Motor neuron (in vitro differentiated cells): ENCODE data around the gene SH3RF3. TPM values are rescaled to one million over a fixed set of nuclear protein-coding genes. Genes with fewer than 3 reads are reported as not detected.

ENCODE experiments used
- ATAC-seq, 8 experiments: fragments of 200-7000 bp; cut with Tn5 transposase; replicated peaks in 6 of 8; 2 replicates each; pipeline ENCODE4 v1.8.0; 2021; ENCODE audit warnings: mild to moderate bottlenecking in 8 of 8, moderate library complexity in 8 of 8
- H3K27ac ChIP-seq, 2 donors: fragments of 250-450 bp; sonication (Bioruptor Pico); 2 replicates each; pipeline ENCODE4 v1.9.0; 2021; ENCODE audit warnings: antibody characterized with exemption in 2 of 2, mild to moderate bottlenecking in 2 of 2, moderate library complexity in 1 of 2
- H3K4me1 ChIP-seq, 2 donors: fragments of 250-450 bp; sonication (Bioruptor Pico); replicated peaks in 1 of 2; 2 replicates each; pipeline ENCODE4 v1.6.1; 2021; ENCODE audit warnings: antibody characterized with exemption in 2 of 2, mild to moderate bottlenecking in 2 of 2, moderate library complexity in 1 of 2
- H3K4me3 ChIP-seq, 5 donors: fragments of 250-450 bp; sonication (Bioruptor Pico); 2 replicates each; pipeline ENCODE4 v1.9.0; 2021; ENCODE audit warnings: antibody characterized with exemption in 5 of 5, mild to moderate bottlenecking in 5 of 5, moderate library complexity in 4 of 5
- WGBS, 10 experiments: fragments of 450-650 bp; shearing (Covaris generic); methylation state at CpG; one replicate each; pipeline ENCODE4 v1.0.0; 2022; 5-methylcytosine and 5-hydroxymethylcytosine counted together
- in situ Hi-C, 9 experiments: fragments of 400-800 bp; cut with MboI; loops; one replicate each; pipeline ENCODE4 v1.15.0; 2021; ENCODE audit warnings: low sequenced_read_pairs in 9 of 9, low pct_unique_long_range_greater_than_20kb in 2 of 9; ENCODE audit not compliant: unreplicated experiment in 9 of 9
- total RNA-seq, 8 experiments: library from RNA; unstranded; fragments of 300-600 nt; gene quantifications; 2 replicates each; pipeline versions ENCODE4 v1.2.3 to v1.2.4, GENCODE V29; 2022

The SH3RF3 gene
- total RNA-seq, 8 experiments from 2014 or later: 0.13 to 6.5 (median 3.2) TPM

DNA sequence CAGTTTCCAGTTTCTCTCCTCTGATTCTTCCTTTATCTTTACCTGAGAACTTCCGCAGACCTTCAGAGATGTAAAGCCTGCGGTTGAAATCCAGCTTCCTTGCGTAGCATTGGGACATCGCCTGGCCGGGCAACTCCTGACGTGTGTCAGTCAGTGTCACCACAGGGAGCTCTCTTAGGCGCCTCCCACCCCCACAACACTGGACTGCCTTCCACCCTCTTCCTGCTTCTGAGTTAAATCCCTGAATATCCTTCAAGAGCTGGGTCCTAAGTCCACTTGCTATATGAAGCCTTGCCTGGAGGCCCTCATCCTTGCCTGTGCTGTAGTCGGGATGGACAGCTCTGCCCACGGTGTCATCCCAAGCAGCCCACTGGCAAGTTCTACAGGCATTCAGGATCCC, 305.3 kb downstream of the SH3RF3 start:
- no peak for ATAC-seq
- 40 to 100% (median 96%) methylated on average over 1 to 9 of the region's 9 CpGs; no CpG with 5 or more reads in 5 of the 10 experiments for WGBS, 10 experiments
- peaks cover 44 to 49% of the 10 kb centered on the region in 2 donors for H3K4me1 ChIP-seq
- in situ Hi-C loops: no loop called here
- no peak overlapping the region for H3K4me3 ChIP-seq
- H3K27ac ChIP-seq: no peak overlapping the region

DNA sequence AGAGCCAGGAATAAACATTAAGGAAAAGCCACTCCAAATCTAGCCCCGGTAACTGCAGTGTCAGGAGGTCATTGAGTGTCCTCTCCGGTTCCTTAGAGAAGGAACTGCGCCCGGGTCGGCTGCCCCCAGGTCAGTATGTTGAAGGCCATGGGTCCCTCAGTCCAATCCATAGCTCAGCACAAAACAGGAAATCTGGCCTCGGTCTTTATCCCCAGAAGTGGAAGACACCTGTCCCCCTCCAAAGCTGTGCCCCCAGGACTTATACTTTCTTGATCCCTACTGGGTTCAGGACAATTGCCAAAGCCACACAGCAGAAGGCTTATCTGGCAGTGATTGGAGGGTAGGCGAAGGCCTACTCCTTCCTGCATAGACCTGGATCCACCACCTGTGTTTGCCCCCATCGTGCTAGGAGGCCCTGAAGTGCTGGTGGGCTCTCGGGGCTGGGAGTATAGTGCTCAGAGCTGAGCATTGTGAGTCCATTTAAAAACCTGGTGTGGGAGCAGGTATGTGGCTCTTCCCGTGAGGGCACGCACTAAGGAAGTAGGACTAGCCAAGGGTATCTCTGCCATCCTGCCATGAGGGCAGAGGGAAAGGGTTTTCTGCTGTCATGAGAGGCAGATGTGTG, 306.2 kb downstream of the SH3RF3 start:
- ATAC-seq: no peak
- Histone ChIP-seq H3K4me1 (peaks cover 47 to 50% of the 10 kb centered on the region in 2 donors), H3K27ac (no peak overlapping the region), H3K4me3 (no peak overlapping the region)
- in situ Hi-C loops: no loop called here
- WGBS, 10 experiments: 80 to 100% (median 93%) methylated on average over 1 to 9 of the region's 11 CpGs; no CpG with 5 or more reads in 4 of the 10 experiments

DNA sequence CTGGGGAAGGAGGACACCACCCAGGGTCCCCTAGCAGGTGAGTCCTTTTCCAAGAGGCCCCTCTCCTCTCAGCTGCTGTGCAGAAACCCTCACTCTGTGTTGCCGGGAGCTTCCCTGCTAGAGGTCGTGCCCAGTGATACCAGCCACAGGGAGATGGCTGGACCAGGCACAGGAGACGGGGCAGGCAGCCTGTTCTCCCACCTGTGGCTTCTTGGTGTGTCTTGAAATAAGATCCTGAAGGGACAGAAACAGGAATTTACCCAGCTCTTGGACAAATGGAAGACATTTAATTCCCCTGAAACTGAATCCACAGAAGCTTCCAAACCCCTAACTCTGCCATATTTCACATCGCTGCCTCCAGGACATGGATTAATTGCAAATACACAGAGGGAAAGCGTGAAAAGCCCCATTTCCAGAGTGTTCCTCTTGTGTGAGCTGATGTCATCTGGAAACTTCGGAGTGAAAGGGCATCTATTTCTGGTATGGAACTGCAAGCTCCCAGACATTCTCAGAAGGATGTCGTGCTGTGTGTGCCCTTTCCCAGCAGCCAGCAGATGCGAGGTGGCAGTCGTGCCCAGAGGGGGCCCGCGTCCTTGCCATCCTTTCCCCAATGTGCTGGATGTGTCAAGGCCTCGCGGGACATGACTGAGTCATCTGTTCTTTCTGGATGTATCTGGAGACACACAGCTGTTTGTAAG, 307.0 kb downstream of the SH3RF3 start:
- 12 to 87% (median 58%) methylated on average over 3 to 9 of the region's 13 CpGs; no CpG with 5 or more reads in 5 of the 10 experiments for WGBS, 10 experiments
- Histone ChIP-seq H3K4me3 (no peak overlapping the region), H3K27ac (no peak overlapping the region), H3K4me1 (peaks cover 46 to 50% of the 10 kb centered on the region in 2 donors)
- ATAC-seq: peak in 6 of 8 experiments; percentile 19 to 33 (median 30)
- in situ Hi-C loops: no loop called here

DNA sequence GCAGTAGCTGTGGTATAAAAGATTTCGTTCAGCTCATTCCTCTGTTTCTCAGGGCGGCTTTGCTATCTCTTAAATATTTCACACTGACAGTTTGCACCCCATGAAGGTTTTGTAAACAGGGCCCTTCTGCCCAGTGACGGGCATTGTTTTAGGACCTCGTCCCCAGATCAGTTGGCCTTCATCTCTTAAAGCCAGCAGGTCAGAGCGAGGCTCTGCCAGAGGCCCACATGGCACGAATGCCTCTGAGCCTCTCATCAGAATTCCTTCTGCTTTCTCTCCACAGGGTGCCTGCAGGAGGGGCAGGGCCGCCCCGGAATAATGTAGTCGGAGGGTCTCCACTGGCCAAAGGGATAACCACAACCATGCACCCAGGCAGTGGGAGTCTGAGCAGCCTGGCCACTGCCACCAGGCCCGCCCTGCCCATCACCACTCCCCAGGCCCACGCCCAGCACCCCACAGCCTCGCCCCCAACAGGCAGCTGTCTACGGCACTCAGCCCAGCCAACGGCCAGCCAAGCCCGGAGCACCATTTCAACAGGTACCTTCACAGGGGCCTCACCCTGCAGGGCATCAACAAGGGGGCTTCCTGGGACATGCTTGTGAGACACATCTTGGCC, 307.7 kb downstream of the SH3RF3 start:
- Histone ChIP-seq H3K27ac (no peak overlapping the region), H3K4me3 (no peak overlapping the region), H3K4me1 (peaks cover 46 to 50% of the 10 kb centered on the region in 2 donors)
- ATAC-seq: peak in 1 of 8 experiments; percentile 16
- in situ Hi-C loops: no loop called here
- 60 to 100% (median 83%) methylated on average over 1 to 6 of the region's 15 CpGs; no CpG with 5 or more reads in 4 of the 10 experiments for WGBS, 10 experiments

DNA sequence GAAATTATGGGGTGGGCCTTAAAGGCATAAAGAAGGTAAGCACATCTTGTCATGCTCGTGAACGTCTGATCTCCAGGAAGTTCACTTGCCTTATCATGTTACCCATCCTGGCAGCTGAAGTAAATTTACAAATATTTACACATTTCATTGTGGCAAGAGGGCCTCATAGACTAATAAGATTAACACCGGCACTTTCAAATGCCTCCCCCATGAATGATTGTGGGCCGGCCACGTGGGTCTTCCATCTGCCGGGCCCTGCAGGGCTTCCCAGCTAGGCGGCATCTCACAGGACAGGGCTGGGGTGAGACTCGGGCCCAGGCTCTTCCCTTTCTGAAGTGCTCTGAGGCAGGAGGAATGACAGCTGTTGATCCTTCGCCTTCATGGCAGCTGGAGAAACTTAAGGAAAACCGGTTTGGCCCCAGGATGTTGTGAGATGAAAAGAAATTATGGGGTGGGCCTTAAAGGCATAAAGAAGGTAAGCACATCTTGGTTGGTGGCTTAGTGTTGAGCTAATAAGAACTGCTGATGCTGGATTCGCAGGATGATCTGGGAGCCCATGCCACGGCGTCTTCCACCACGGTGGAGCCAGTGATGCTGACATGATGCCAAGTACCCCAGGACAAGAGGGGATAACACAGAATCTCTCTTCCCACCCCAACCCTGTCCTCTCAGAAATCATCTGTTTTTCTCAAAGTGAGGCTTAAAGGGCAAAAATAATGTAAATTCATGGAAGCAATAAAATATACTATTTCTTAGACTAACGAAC, 308.5 kb downstream of the SH3RF3 start:
- Histone ChIP-seq H3K4me3 (no peak overlapping the region), H3K27ac (no peak overlapping the region), H3K4me1 (peaks cover 46 to 50% of the 10 kb centered on the region in 2 donors)
- WGBS, 10 experiments: 61 to 100% (median 84%) methylated on average over 1 to 6 of the region's 15 CpGs; no CpG with 5 or more reads in 2 of the 10 experiments
- in situ Hi-C loops: no loop called here
- peak in 1 of 8 experiments; percentile 55 for ATAC-seq

DNA sequence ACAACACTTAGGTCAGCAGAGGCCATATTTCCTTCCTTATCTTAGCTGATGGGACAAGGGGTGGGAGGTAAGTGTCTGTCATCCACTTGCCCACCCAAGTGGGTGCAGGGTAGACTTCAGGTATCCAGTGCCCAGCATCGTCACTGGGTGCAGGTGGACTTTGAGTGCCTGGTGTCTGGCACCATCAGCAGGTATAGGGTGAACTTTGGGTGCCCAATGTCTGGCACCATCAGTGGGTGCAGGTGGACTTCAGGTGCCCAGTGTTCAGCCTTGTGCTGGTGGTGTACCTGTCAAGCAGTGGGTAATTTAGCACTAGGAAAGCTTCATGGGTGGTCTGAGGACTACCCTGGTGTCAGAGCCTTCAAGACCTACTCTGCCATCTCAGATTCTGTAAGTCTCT, 309.1 kb downstream of the SH3RF3 start:
- no peak for ATAC-seq
- Histone ChIP-seq H3K4me1 (peaks cover 46 to 50% of the 10 kb centered on the region in 2 donors), H3K4me3 (no peak overlapping the region), H3K27ac (peak overlapping the region; percentile 16 to 31)
- in situ Hi-C loops: no loop called here
- WGBS, 10 experiments: 80 to 100% methylated on average over 1 of the region's 1 CpG; no CpG with 5 or more reads in 8 of the 10 experiments

DNA sequence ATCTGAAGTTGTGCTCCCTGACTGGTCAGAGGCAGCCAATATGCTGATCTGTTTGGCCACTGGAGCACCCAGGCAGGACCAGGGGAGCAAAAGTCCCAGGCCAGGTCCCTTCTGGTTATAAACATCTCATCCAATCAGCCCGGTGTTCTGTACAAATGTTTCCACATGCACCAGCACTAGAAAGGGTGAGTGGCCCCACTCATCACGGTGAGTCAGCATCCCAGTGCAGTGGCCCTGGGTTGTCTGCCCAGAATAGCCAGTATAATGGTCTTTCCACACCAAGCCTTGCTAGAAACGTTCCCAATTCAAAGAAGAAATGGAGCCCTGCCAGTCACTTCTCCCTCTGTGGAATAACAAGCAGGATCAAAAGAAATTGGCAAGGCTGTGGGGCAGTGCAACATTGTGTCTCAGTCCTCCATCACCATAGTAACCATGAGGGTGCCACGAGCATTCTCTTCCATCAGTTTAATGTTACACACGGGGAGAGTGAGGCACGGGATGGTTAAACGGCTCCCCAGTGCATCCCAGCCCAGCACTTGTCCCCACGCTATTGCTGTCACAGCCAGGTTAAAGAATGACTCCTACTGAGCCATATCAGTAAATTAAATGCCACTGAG, 309.9 kb downstream of the SH3RF3 start:
- H3K4me3 ChIP-seq: no peak overlapping the region
- in situ Hi-C loops: no loop called here
- H3K27ac ChIP-seq: peak overlapping the region; percentile 16 to 31
- peaks cover 45 to 46% of the 10 kb centered on the region in 2 donors for H3K4me1 ChIP-seq
- WGBS, 10 experiments: 0 to 80% (median 24%) methylated on average over 1 to 5 of the region's 8 CpGs; no CpG with 5 or more reads in 2 of the 10 experiments
- peak in 7 of 8 experiments; percentile 53 to 86 (median 78) for ATAC-seq

DNA sequence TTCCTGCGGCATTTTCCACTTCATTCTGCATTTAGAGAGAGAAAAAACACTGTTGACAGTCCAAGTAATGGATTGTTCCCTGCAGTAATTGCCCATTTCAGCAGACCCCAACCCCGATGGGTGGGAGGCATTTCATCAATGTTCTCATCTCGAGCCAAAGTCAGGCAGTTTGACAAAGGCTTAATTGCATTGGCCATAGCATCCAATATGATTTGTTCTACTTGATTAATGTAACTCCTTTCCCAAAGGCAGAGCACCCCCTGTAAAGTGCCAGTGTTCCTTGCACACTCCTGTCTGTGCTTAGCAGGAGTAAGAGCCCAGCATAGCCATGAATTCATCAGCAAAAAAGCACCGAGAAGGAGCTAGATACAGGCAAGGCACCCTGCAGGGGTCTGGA, 310.4 kb downstream of the SH3RF3 start:
- WGBS, 10 experiments: 0 to 100% (median 22%) methylated on average over 1 to 4 of the region's 4 CpGs; no CpG with 5 or more reads in 3 of the 10 experiments
- Histone ChIP-seq H3K27ac (no peak overlapping the region), H3K4me1 (peaks cover 45 to 46% of the 10 kb centered on the region in 2 donors), H3K4me3 (no peak overlapping the region)
- in situ Hi-C loops: no loop called here
- ATAC-seq: peak in 3 of 8 experiments; percentile 59 to 73 (median 68)

DNA sequence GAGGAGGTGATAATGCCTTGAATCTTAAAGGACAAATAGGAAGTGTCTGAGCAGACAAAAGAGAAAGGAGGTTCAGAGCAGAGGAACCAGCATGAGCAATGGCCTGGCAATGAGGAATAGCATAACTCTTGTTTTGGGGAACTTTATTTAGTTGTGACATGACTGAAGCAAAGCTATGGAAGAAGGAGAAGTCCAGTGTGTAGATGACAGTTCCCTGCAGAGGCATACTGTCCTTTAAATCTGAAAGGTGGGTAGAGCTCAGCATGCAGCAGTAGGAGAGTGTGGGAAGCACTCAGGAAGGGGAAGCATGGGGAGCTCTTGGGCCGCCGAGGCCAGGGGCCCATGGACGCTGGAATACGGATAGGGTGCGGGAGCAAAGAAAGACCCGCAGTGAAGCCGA, 311.0 kb downstream of the SH3RF3 start:
- ATAC-seq: no peak
- in situ Hi-C loops: no loop called here
- 87 to 100% (median 92%) methylated on average over 3 to 7 of the region's 7 CpGs; no CpG with 5 or more reads in 2 of the 10 experiments for WGBS, 10 experiments
- H3K4me1 ChIP-seq: peaks cover 45 to 46% of the 10 kb centered on the region in 2 donors
- no peak overlapping the region for H3K27ac ChIP-seq
- no peak overlapping the region for H3K4me3 ChIP-seq

DNA sequence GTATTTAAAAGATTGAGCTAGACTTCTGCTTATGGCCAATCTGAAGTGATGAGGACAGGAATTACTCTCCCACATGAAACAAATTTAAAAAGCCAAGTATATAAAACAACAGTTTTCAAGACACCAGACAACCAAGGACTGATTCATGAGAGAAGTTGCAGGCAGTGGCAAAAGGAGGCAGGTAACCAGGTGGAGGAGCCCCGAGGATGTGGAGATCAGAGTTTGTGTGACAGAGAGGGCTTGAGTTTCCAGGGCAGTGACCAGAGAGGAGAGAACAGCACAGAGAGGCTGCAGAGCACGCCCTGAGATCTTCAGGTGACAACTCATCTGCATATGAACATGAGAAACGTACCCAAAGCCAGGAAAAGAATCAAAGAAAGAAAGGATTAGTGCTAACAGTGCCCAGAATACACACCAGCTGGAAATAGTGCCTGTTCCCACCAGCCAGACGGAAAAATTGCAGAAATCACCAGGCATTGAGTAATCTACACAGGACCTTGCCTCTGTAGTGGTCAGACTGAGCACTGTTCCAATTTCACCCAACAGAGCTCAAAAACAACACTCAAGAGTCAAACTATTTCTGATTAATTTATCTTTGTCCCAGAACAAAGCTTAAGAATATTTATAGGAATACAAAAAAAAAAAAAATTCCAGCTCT, 311.6 kb downstream of the SH3RF3 start:
- peaks cover 42 to 46% of the 10 kb centered on the region in 2 donors for H3K4me1 ChIP-seq
- in situ Hi-C loops: no loop called here
- WGBS, 10 experiments: 48 to 90% (median 76%) methylated on average over 1 to 4 of the region's 4 CpGs; no CpG with 5 or more reads in 1 of the 10 experiments
- ATAC-seq: no peak
- H3K4me3 ChIP-seq: no peak overlapping the region
- H3K27ac ChIP-seq: no peak overlapping the region

DNA sequence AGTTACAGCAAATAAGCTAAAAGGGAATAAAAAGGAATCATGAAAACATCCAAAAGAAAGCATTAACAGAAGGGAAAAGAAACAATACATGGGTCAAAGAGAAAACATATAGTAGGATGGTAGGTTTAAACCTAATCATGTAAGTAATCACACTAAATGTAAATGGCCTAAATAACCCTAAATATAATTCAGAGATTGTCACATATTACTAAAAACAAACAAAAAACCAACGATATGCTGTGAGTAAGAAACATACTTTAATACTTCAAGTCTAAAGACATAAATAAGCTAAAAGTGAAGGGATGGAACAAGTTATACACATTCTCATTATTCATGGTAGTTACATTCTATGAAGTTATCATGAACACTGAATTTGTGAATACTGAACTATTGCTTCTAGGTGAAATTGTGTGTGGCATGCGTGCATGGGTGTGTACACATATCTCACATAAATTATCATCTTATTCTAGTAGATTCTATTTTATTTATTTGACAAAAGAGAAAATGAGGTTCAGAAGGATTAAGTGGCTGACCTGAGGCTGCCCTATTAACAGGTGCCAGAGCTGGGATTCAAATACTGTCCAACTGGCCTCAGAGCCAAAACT, 313.8 kb downstream of the SH3RF3 start:
- H3K27ac ChIP-seq: no peak overlapping the region
- in situ Hi-C loops: no loop called here
- H3K4me1 ChIP-seq: peaks cover 38 to 44% of the 10 kb centered on the region in 2 donors
- no peak overlapping the region for H3K4me3 ChIP-seq
- WGBS, 10 experiments: 36 to 100% (median 88%) methylated on average over 1 to 2 of the region's 2 CpGs
- ATAC-seq: no peak

DNA sequence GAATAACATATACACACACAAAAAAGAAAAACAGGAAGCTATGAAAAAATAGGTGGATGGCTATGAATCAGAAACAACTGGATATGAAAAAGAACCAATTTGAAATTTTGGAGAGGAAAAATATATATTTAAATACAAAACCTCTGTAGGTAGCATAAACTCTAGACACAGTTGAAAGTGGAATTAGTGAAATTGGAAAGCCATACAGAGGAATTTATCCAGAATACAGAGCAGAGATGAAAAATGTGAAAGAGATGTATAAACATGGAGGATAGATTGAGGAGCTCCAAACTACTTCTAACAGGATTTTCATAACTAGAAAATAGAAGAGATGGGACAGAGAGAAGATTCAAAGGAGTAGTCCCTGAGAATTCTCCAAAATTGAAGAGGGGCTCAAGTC, 315.9 kb downstream of the SH3RF3 start:
- in situ Hi-C loops: no loop called here
- H3K4me3 ChIP-seq: no peak overlapping the region
- H3K4me1 ChIP-seq: peaks cover 28 to 37% of the 10 kb centered on the region in 2 donors
- ATAC-seq: no peak
- H3K27ac ChIP-seq: no peak overlapping the region
